Natural killer cell (primary cell): ENCODE data around the gene NCOR1. TPM values are rescaled to one million over a fixed set of nuclear protein-coding genes. Genes with fewer than 3 reads are reported as not detected.

Experiments
- ATAC-seq, 3 donors: fragments of 150-1000 bp in 2 of 3; fragments of 200-7000 bp in 1 of 3; cut with Tn5 transposase; 1 replicate in 1 of 3; 2 replicates in 2 of 3; pipeline ENCODE4 v1.10.0; 2021; ENCODE audit warnings: mild to moderate bottlenecking in 2 of 3, moderate library complexity in 2 of 3
- DNase-seq, 2 donors: peaks; one replicate each; pipeline versions ENCODE4 v3.0.0 to v3.0.0-alpha.2; 2013 to 2021; ENCODE audit warnings: mixed read lengths in 1 of 2
- H3K27ac ChIP-seq: one replicate; pipeline ENCODE4 v1.5.1; 2013; ENCODE audit warnings: mild to moderate bottlenecking, low read length
- H3K27me3 ChIP-seq: one replicate; pipeline ENCODE4 v1.6.1; 2013; ENCODE audit warnings: low read length; ENCODE audit not compliant: control insufficient read depth, insufficient read depth
- H3K36me3 ChIP-seq: one replicate; pipeline ENCODE4 v1.6.1; 2013; ENCODE audit warnings: low read length; ENCODE audit not compliant: control insufficient read depth, insufficient read depth
- H3K4me1 ChIP-seq: one replicate; pipeline ENCODE4 v1.6.1; 2013; ENCODE audit warnings: low read length; ENCODE audit not compliant: control insufficient read depth, insufficient read depth
- H3K4me3 ChIP-seq: one replicate; pipeline ENCODE4 v1.5.1; 2013; ENCODE audit warnings: low read length
- H3K9me3 ChIP-seq: one replicate; pipeline ENCODE4 v1.6.1; 2013; ENCODE audit warnings: low read length; ENCODE audit not compliant: control insufficient read depth, insufficient read depth
- H3K27ac Mint-ChIP-seq, 2 donors: one replicate each; pipeline ENCODE4 v1.8.0; 2022; ENCODE audit warnings: mild to moderate bottlenecking in 2 of 2, mixed read lengths in 2 of 2, moderate library complexity in 1 of 2
- H3K27me3 Mint-ChIP-seq, 2 donors: one replicate each; pipeline ENCODE4 v1.8.0; 2022; ENCODE audit warnings: low read depth in 2 of 2, mixed read lengths in 2 of 2
- H3K36me3 Mint-ChIP-seq: one replicate; pipeline ENCODE4 v1.8.0; 2022; ENCODE audit warnings: mixed read lengths
- H3K4me1 Mint-ChIP-seq, 2 donors: one replicate each; pipeline ENCODE4 v1.8.0; 2022; ENCODE audit warnings: mixed read lengths in 2 of 2
- H3K4me3 Mint-ChIP-seq: one replicate; pipeline ENCODE4 v1.8.0; 2022; ENCODE audit warnings: mild to moderate bottlenecking, moderate library complexity, mixed read lengths
- H3K9me3 Mint-ChIP-seq, 2 donors: one replicate each; pipeline ENCODE4 v1.8.0; 2022; ENCODE audit warnings: mixed read lengths in 2 of 2
- CTCF ChIP-seq: fragments of 200-600 bp; IDR thresholded peaks from one replicate; pipeline ENCODE4 v1.8.0; 2022; ENCODE audit warnings: antibody characterized with exemption
- WGBS: methylation state at CpG from one replicate; pipeline ENCODE4 v1.1.7; 2013; ENCODE audit warnings: missing lambda C conversion rate; ENCODE audit not compliant: insufficient coverage; 5-methylcytosine and 5-hydroxymethylcytosine counted together
- intact Hi-C: fragments of 100-400 bp; cut with micrococcal nuclease; formaldehyde crosslinking; loops from one replicate; pipeline ENCODE4 v1.14.2; 2022
- total RNA-seq, 4 donors: library from RNA; stranded (reverse); fragments of 120-200 nt in 1 of 4; gene quantifications; one replicate each; pipeline versions ENCODE4 v1.2.3 to v1.2.4, GENCODE V29; 2013 to 2022

Gene NCOR1
- total RNA-seq, 3 donors from 2014 or later (not counting 1 experiment from before 2014, with no cell fraction given), result 195 to 238 (median 238) TPM

- DNase-seq (no peak), ATAC-seq (no peak)
- intact Hi-C loops, result no loop called here
- Mint-ChIP-seq H3K27me3 (no peaks in the 10 kb centered on the region), H3K27ac (peak overlapping the region; percentile 21 to 77), H3K4me3 (no peak overlapping the region), H3K36me3 (peaks cover 11% of the 10 kb centered on the region), H3K4me1 (peaks cover 0 to 9% of the 10 kb centered on the region in 2 donors), H3K9me3 (no peaks in the 10 kb centered on the region)
- TF ChIP-seq CTCF, result no peak
- no peaks in the 10 kb centered on the region for H3K9me3 ChIP-seq
- H3K27me3 ChIP-seq, result no peaks in the 10 kb centered on the region
- no peaks in the 10 kb centered on the region for H3K4me1 ChIP-seq
- H3K27ac ChIP-seq, result no peak overlapping the region
- no peak overlapping the region for H3K4me3 ChIP-seq
- H3K36me3 ChIP-seq, result peaks cover 68% of the 10 kb centered on the region
Measured at GRCh38 chr17:16037636-16038035, 177.7 kb downstream of the NCOR1 start.

- Mint-ChIP-seq H3K9me3 (no peaks in the 10 kb centered on the region), H3K27me3 (no peaks in the 10 kb centered on the region), H3K27ac (peak overlapping the region; percentile 21 to 77), H3K4me3 (no peak overlapping the region), H3K36me3 (peaks cover 8% of the 10 kb centered on the region), H3K4me1 (peaks cover 0 to 12% of the 10 kb centered on the region in 2 donors)
- 92% methylated on average over 2 of the region's 2 CpGs for WGBS
- H3K27me3 ChIP-seq, result no peaks in the 10 kb centered on the region
- no peaks in the 10 kb centered on the region for H3K9me3 ChIP-seq
- peaks cover 73% of the 10 kb centered on the region for H3K36me3 ChIP-seq
- no peak for ATAC-seq
- DNase-seq, result no peak
- intact Hi-C loops, result no loop called here
- TF ChIP-seq CTCF, result no peak
- no peaks in the 10 kb centered on the region for H3K4me1 ChIP-seq
- no peak overlapping the region for H3K27ac ChIP-seq
- H3K4me3 ChIP-seq, result no peak overlapping the region
Measured at GRCh38 chr17:16036261-16036660, 179.1 kb downstream of the NCOR1 start.

- DNase-seq, result no peak
- no peak overlapping the region for H3K27ac ChIP-seq
- H3K4me1 ChIP-seq, result no peaks in the 10 kb centered on the region
- Mint-ChIP-seq H3K4me3 (no peak overlapping the region), H3K27me3 (no peaks in the 10 kb centered on the region), H3K36me3 (peaks cover 8% of the 10 kb centered on the region), H3K9me3 (no peaks in the 10 kb centered on the region), H3K27ac (peak overlapping the region in 1 of 2 donors; percentile 16), H3K4me1 (peaks cover 0 to 12% of the 10 kb centered on the region in 2 donors)
- no peaks in the 10 kb centered on the region for H3K27me3 ChIP-seq
- ATAC-seq, result no peak
- peaks cover 77% of the 10 kb centered on the region for H3K36me3 ChIP-seq
- TF ChIP-seq CTCF, result no peak
- WGBS, result 92% methylated on average over 7 of the region's 7 CpGs
- no peaks in the 10 kb centered on the region for H3K9me3 ChIP-seq
- no peak overlapping the region for H3K4me3 ChIP-seq
- intact Hi-C loops, result no loop called here
Measured at GRCh38 chr17:16033729-16034349, 181.5 kb downstream of the NCOR1 start.
